Lower leg skin (tissue), 3 donors: Measurements from ENCODE around the gene FNDC3B.

Experiments used
- POLR2A ChIP-seq, 2 donors: fragments of 450-650 bp; IDR thresholded peaks; one replicate each; pipeline ENCODE4 v1.6.1; 2016 to 2017; ENCODE audit warnings: antibody characterized with exemption in 2 of 2, mild to moderate bottlenecking in 1 of 2, moderate library complexity in 1 of 2
- TF ChIP-seq, protein P1 (sequence below), 3 donors: fragments of 450-650 bp; IDR thresholded peaks; one replicate each; pipeline ENCODE4 v1.5.1; 2016; ENCODE audit warnings: antibody characterized with exemption in 3 of 3, mild to moderate bottlenecking in 3 of 3, moderate library complexity in 2 of 3

DNA sequence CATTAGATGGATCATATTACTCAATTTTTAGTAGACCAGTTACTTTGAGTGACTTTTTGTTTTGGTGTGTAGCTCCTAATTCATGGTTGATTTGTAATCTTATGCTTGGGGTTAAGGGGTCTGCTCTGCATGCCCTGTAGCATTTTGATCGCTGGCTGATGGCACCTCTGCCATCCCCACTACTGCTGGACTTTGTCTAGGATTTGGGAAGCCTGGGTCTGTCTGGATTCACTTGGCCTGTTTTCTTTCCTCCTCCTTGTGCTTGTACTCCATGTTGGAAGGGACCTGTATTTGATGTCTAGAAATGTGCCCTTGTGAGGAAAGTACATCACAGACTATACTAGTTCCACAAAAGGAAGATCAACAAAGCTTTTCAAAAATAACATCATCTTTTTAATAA, 154.1 kb downstream of the FNDC3B start:
- TF ChIP-seq POLR2A (IDR thresholded peaks at IDR 0.05), result no peak
- TF ChIP-seq, protein P1, sequence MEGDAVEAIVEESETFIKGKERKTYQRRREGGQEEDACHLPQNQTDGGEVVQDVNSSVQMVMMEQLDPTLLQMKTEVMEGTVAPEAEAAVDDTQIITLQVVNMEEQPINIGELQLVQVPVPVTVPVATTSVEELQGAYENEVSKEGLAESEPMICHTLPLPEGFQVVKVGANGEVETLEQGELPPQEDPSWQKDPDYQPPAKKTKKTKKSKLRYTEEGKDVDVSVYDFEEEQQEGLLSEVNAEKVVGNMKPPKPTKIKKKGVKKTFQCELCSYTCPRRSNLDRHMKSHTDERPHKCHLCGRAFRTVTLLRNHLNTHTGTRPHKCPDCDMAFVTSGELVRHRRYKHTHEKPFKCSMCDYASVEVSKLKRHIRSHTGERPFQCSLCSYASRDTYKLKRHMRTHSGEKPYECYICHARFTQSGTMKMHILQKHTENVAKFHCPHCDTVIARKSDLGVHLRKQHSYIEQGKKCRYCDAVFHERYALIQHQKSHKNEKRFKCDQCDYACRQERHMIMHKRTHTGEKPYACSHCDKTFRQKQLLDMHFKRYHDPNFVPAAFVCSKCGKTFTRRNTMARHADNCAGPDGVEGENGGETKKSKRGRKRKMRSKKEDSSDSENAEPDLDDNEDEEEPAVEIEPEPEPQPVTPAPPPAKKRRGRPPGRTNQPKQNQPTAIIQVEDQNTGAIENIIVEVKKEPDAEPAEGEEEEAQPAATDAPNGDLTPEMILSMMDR (IDR thresholded peaks at IDR 0.05), result no peak
